MM.1S (cell line): ENCODE data around the gene PIGU.

Experiments used
- DNase-seq: peaks from one replicate; pipeline ENCODE4 v3.0.0-alpha.2; 2015
- H2AFZ ChIP-seq: fragments of 300-600 bp; sonication (generic); 2 replicates; pipeline ENCODE4 v1.6.0; 2016; ENCODE audit warnings: antibody characterized with exemption, low read length
- H3F3A ChIP-seq: fragments of 300-600 bp; sonication (generic); 2 replicates; pipeline ENCODE4 v1.6.1; 2016; ENCODE audit warnings: mild to moderate bottlenecking, antibody characterized with exemption, low read length, moderate library complexity, mixed read lengths; ENCODE audit not compliant: insufficient read depth
- H3K27ac ChIP-seq: fragments of 300-600 bp; sonication (generic); 2 replicates; pipeline ENCODE4 v1.5.1; 2016; ENCODE audit warnings: mild to moderate bottlenecking, low read length
- H3K27me3 ChIP-seq: fragments of 300-600 bp; sonication (generic); replicated peaks from 2 replicates; pipeline ENCODE4 v1.6.0; 2016; ENCODE audit warnings: low read length; ENCODE audit not compliant: insufficient read depth
- H3K36me3 ChIP-seq: fragments of 300-600 bp; sonication (generic); replicated peaks from 2 replicates; pipeline ENCODE4 v1.6.1; 2016; ENCODE audit warnings: mild to moderate bottlenecking, low read length, mixed read lengths; ENCODE audit not compliant: insufficient read depth
- H3K4me1 ChIP-seq: fragments of 300-600 bp; sonication (generic); 2 replicates; pipeline ENCODE4 v1.6.1; 2016; ENCODE audit warnings: low read length, mixed read lengths
- H3K4me2 ChIP-seq: fragments of 300-600 bp; sonication (generic); 2 replicates; pipeline ENCODE4 v1.6.0; 2016; ENCODE audit warnings: low read depth, low read length
- H3K4me3 ChIP-seq: fragments of 300-600 bp; sonication (generic); 2 replicates; pipeline ENCODE4 v1.5.1; 2016; ENCODE audit warnings: low read length, mixed read lengths
- H3K79me2 ChIP-seq: fragments of 300-600 bp; sonication (generic); 2 replicates; pipeline ENCODE4 v1.6.1; 2016; ENCODE audit warnings: mixed run types, low read length, mixed read lengths
- H3K9ac ChIP-seq: fragments of 300-600 bp; sonication (generic); 2 replicates; pipeline ENCODE4 v1.6.1; 2016; ENCODE audit warnings: low read length, mixed read lengths
- H3K9me2 ChIP-seq: fragments of 300-600 bp; sonication (generic); replicated peaks from 2 replicates; pipeline ENCODE4 v1.6.1; 2016; ENCODE audit warnings: mild to moderate bottlenecking, low read length, mixed read lengths; ENCODE audit not compliant: insufficient read depth
- H3K9me3 ChIP-seq: fragments of 300-600 bp; sonication (generic); replicated peaks from 2 replicates; pipeline ENCODE4 v1.6.1; 2016; ENCODE audit warnings: mild to moderate bottlenecking, low read length, mixed read lengths; ENCODE audit not compliant: insufficient read depth
- H4K20me1 ChIP-seq: fragments of 300-600 bp; sonication (generic); 2 replicates; pipeline ENCODE4 v1.6.1; 2016; ENCODE audit warnings: mild to moderate bottlenecking, low read length, moderate library complexity, mixed read lengths; ENCODE audit not compliant: insufficient read depth
- CTCF ChIP-seq: fragments of 300-600 bp; sonication (generic); IDR thresholded peaks from 2 replicates; pipeline ENCODE4 v1.5.1; 2016; ENCODE audit warnings: antibody characterized with exemption, low read length, mixed read lengths
- EZH2 ChIP-seq: fragments of 300-600 bp; sonication (generic); optimal IDR thresholded peaks from 2 replicates; pipeline ENCODE3; 2017; ENCODE audit warnings: low read depth, mild to moderate bottlenecking, antibody characterized with exemption, low read length, mixed read lengths
- EZH2phosphoT487 ChIP-seq: fragments of 300-600 bp; sonication (generic); IDR thresholded peaks from 2 replicates; pipeline ENCODE4 v1.6.1; 2018; ENCODE audit warnings: antibody characterized with exemption, low read length

The PIGU gene

GRCh38 chr20:34560614-34561013, 116.3 kb downstream of the PIGU start:
- Histone ChIP-seq H2AFZ (no peak overlapping the region), H3K36me3 (no peaks in the 10 kb centered on the region), H4K20me1 (no peaks in the 10 kb centered on the region), H3K9me2 (no peaks in the 10 kb centered on the region), H3K27me3 (no peaks in the 10 kb centered on the region), H3K9me3 (no peaks in the 10 kb centered on the region), H3K4me1 (no peaks in the 10 kb centered on the region), H3K4me3 (no peak overlapping the region), H3K27ac (no peak overlapping the region), H3K79me2 (no peaks in the 10 kb centered on the region), H3F3A (no peaks in the 10 kb centered on the region), H3K9ac (no peak overlapping the region), H3K4me2 (no peak overlapping the region)
- TF ChIP-seq EZH2phosphoT487 = no peak
- TF ChIP-seq EZH2 = no peak
- no peak for TF ChIP-seq CTCF
- DNase-seq = no peak

- Histone ChIP-seq H3K27ac (no peak overlapping the region), H2AFZ (no peak overlapping the region)
- no peak for TF ChIP-seq EZH2phosphoT487
Measured at GRCh38 chr20:34560141-34560523, 116.8 kb downstream of the PIGU start.

GRCh38 chr20:34559311-34560140, 117.4 kb downstream of the PIGU start:
- Histone ChIP-seq H3K36me3 (no peaks in the 10 kb centered on the region), H3K4me1 (no peaks in the 10 kb centered on the region), H3K4me3 (no peak overlapping the region), H3K9me3 (no peaks in the 10 kb centered on the region), H2AFZ (no peak overlapping the region), H3K9ac (no peak overlapping the region), H3K4me2 (no peak overlapping the region), H3F3A (no peaks in the 10 kb centered on the region), H3K79me2 (no peaks in the 10 kb centered on the region), H4K20me1 (no peaks in the 10 kb centered on the region), H3K9me2 (no peaks in the 10 kb centered on the region), H3K27ac (no peak overlapping the region), H3K27me3 (no peaks in the 10 kb centered on the region)
- no peak for TF ChIP-seq CTCF
- TF ChIP-seq EZH2 = no peak
- TF ChIP-seq EZH2phosphoT487 = no peak
- no peak for DNase-seq

More at GRCh38 chr20:34560141-34560523, 116.8 kb downstream of the PIGU start:
- Histone ChIP-seq H3K9me2 (no peaks in the 10 kb centered on the region), H3K4me2 (no peak overlapping the region), H3F3A (no peaks in the 10 kb centered on the region), H3K9ac (no peak overlapping the region), H3K4me3 (no peak overlapping the region), H3K9me3 (no peaks in the 10 kb centered on the region), H3K4me1 (no peaks in the 10 kb centered on the region), H3K36me3 (no peaks in the 10 kb centered on the region), H3K27me3 (no peaks in the 10 kb centered on the region), H3K79me2 (no peaks in the 10 kb centered on the region), H4K20me1 (no peaks in the 10 kb centered on the region)
- no peak for DNase-seq
